GM21528 (cell line): ENCODE data around the gene CRACR2A.

ENCODE experiments used
- ATAC-seq: cut with Tn5 transposase; IDR thresholded peaks from one replicate; pipeline ENCODE4 v1.9.1; 2021; ENCODE audit warnings: mild to moderate bottlenecking, moderate library complexity; ENCODE audit not compliant: unreplicated experiment, low FRiP score

The CRACR2A gene

GRCh38 chr12:3753544-3754284, 805 bp upstream of the CRACR2A start:
- ATAC-seq: no peak

- peak; percentile 73 for ATAC-seq
These were observed 706 bp downstream of the CRACR2A start for GRCh38 chr12:3752096-3752709.

- no peak for ATAC-seq
These were observed 1.5 kb downstream of the CRACR2A start for GRCh38 chr12:3751151-3752095.

GRCh38 chr12:3750616-3751015, 2.3 kb downstream of the CRACR2A start:
- ATAC-seq: no peak

- ATAC-seq: no peak
These were observed 4.3 kb downstream of the CRACR2A start for GRCh38 chr12:3748620-3749019.

- ATAC-seq: no peak
These were observed 4.8 kb downstream of the CRACR2A start for GRCh38 chr12:3747976-3748619.

- no peak for ATAC-seq
These were observed 5.4 kb downstream of the CRACR2A start for GRCh38 chr12:3747543-3747942.

- no peak for ATAC-seq
These were observed 6.2 kb downstream of the CRACR2A start for GRCh38 chr12:3746758-3747157.

- no peak for ATAC-seq
These were observed 7.8 kb downstream of the CRACR2A start for GRCh38 chr12:3745152-3745551.

GRCh38 chr12:3744229-3744901, 8.5 kb downstream of the CRACR2A start:
- no peak for ATAC-seq

- no peak for ATAC-seq
These were observed 9.1 kb downstream of the CRACR2A start for GRCh38 chr12:3743803-3744202.

- no peak for ATAC-seq
These were observed 10.8 kb downstream of the CRACR2A start for GRCh38 chr12:3741882-3742672.

- ATAC-seq: no peak
These were observed 12.3 kb downstream of the CRACR2A start for GRCh38 chr12:3740480-3741231.

- no peak for ATAC-seq
These were observed 17.5 kb downstream of the CRACR2A start for GRCh38 chr12:3735432-3735831.

- ATAC-seq: no peak
These were observed 20.0 kb downstream of the CRACR2A start for GRCh38 chr12:3732901-3733300.

GRCh38 chr12:3730111-3730510, 22.8 kb downstream of the CRACR2A start:
- no peak for ATAC-seq

GRCh38 chr12:3728686-3729085, 24.2 kb downstream of the CRACR2A start:
- ATAC-seq: no peak

- peak; percentile 69 for ATAC-seq
These were observed 24.9 kb downstream of the CRACR2A start for GRCh38 chr12:3727877-3728632.
